ENCODE measurements around the gene KDM2A. TPM values are rescaled to one million over a fixed set of nuclear protein-coding genes. Genes with fewer than 3 reads are reported as not detected.

The KDM2A gene
- total RNA-seq, 4 donors from 2014 or later: 34.8 to 55.0 (median 44.9) TPM

DNA sequence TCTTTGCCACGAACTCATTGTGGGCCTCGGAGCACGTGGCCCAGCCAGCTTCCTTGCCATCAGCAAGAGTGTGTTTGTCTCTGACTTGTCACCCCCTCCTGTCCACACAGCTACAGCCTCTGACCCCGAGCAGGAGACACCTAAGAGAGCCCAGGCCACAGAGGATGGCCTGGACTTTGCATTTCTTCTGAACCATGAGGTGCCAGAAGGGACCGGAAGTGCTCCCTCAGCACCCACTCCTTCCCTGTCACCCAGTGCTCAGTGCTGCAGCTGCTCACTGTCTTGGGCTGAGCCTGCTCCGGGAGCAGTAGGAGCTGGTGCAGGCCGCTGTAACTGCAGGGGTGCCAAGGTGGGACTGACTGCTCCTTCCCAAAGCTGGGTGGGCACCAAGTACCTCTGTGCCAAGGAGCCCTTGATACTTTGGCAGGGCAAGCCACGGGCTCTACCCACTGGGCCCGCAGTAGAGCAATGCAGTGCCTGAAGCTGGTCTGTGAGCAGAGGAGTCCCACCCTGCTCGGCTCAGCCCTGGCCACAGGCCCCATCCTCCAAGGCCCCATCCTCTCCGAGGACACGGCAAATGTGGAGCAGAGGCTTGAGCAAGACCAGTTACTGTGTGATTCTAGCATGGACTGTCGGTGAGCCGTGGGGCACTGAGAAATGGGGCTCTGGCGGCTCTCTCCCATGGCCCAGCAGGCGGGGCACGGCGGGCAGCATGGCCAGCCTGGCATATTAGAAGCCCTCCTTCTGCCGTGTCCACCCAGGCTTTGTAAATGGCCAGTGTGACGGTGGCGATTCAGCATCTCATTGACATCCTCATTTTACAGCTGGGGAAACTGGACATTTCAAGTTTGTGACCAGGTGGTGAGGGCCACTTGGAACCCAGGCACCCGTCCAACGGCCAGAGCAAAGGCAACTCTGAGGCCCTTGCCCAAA lies 153.5 kb downstream of the KDM2A start:
- ATAC-seq: no peak
- Histone ChIP-seq H3K27ac (peak overlapping the region; percentile 47 to 89 (median 83)), H3K27me3 (no peaks in the 10 kb centered on the region), H3K4me3 (no peak overlapping the region), H3K9me3 (no peaks in the 10 kb centered on the region), H3K4me1 (peaks cover 94 to 99% of the 10 kb centered on the region in 2 donors), H3K36me3 (peaks cover 0 to 6% of the 10 kb centered on the region in 2 donors)
- intact Hi-C loops (cut with DNase I; ENCODE audit: low total_unique reads): no loop called here
- in situ Hi-C loops (cut with MboI; ENCODE audit: low sequenced_read_pairs in 4 of 4): no loop called here
- TF ChIP-seq POLR2A (IDR thresholded peaks at IDR 0.05): no peak
- TF ChIP-seq, protein P1, sequence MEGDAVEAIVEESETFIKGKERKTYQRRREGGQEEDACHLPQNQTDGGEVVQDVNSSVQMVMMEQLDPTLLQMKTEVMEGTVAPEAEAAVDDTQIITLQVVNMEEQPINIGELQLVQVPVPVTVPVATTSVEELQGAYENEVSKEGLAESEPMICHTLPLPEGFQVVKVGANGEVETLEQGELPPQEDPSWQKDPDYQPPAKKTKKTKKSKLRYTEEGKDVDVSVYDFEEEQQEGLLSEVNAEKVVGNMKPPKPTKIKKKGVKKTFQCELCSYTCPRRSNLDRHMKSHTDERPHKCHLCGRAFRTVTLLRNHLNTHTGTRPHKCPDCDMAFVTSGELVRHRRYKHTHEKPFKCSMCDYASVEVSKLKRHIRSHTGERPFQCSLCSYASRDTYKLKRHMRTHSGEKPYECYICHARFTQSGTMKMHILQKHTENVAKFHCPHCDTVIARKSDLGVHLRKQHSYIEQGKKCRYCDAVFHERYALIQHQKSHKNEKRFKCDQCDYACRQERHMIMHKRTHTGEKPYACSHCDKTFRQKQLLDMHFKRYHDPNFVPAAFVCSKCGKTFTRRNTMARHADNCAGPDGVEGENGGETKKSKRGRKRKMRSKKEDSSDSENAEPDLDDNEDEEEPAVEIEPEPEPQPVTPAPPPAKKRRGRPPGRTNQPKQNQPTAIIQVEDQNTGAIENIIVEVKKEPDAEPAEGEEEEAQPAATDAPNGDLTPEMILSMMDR (IDR thresholded peaks at IDR 0.05 in 4 of 5, conservative IDR thresholded peaks at IDR 0.05 in 1 of 5): no peak
- peak in 1 of 2 donors; percentile 14 for DNase-seq

DNA sequence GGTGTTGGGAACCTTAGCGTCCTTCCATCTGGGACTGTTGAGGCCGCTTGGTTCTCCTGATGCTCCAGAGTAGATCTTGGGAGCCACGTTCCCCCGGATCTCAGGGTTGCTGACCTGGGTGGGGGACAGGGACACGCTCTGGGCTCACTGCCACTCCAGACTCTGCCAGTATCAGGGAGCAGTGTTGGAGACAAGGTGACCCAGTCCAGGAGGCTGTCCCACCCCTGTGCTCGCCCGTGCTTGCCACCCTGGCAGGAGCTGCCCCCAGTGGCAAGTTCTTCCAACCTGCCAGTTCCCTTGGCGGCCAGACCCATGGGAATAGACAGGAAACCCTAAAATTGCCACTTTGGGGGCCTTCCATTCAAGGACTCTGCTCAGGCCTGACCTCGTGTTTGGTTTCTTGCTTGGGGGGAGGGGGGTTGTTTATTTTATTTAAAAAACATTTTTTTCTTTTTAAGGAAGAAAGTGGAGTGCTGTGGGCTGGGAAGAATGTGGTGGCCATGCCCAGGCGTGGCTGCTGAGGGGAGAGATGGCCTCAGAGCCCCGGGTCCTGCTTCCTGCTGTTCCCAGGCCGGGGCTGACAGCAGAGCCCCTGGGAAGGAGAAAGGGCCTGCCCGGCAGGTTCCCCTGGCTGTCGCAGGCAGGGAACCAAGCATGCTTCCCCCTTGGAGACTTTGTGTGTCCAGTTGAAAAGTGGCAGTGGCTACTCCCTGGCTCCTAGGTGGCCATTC lies 154.4 kb downstream of the KDM2A start:
- ATAC-seq (no peak), DNase-seq (peak in 1 of 2 donors; percentile 21)
- intact Hi-C loops (cut with DNase I; ENCODE audit: low total_unique reads): no loop called here
- in situ Hi-C loops (cut with MboI; ENCODE audit: low sequenced_read_pairs in 4 of 4): no loop called here
- Histone ChIP-seq H3K27ac (peak overlapping the region; percentile 10 to 89 (median 83)), H3K4me1 (peaks cover 94 to 98% of the 10 kb centered on the region in 2 donors), H3K36me3 (no peaks in the 10 kb centered on the region), H3K27me3 (no peaks in the 10 kb centered on the region), H3K9me3 (no peaks in the 10 kb centered on the region), H3K4me3 (no peak overlapping the region)
- TF ChIP-seq, protein P1 (IDR thresholded peaks at IDR 0.05 in 4 of 5, conservative IDR thresholded peaks at IDR 0.05 in 1 of 5): no peak
- no peak for TF ChIP-seq POLR2A (IDR thresholded peaks at IDR 0.05)

DNA sequence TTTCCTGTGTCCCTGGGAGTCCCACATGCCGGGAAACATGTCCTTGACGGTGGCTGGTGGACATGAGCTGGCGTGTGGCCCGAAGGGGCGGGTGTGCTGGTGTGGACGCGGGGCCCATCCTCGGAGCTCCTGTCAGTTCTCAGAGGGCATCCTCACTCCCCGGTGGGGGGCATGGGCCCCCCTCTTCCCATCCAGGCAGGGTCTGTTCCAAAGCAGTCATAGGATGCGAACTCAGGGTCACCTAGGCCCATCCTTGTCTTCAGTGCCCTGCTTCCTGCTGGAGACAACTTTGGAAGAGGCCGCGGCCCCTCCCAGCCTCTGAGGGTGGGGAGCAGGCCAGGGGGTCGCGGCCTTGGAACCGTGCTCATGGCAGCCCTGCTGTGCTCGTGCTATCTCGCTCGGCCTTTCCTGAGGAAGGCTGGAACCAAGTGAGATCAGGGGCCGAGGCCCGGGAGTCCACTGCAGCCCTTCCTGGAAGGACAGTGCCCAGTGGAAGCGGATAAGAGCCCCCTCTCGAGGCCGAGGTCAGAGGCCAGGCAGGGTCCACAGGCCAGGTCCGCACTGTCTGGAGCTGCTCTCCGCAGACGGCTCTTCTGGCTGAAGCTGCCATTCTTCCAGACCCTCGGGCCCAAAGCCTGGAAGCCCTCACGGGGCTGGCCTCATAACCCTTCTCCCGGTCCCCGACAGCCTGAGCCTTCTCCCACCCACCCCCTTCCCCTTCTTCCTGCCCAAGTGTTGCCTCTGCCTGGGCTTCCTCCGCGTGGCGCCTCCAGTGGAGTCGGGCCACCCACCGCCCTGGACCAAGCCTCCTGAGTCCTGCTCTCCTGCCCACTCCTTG lies 155.9 kb downstream of the KDM2A start:
- no peak for TF ChIP-seq POLR2A (IDR thresholded peaks at IDR 0.05)
- TF ChIP-seq, protein P1 (IDR thresholded peaks at IDR 0.05 in 4 of 5, conservative IDR thresholded peaks at IDR 0.05 in 1 of 5): no peak
- intact Hi-C loops (cut with DNase I; ENCODE audit: low total_unique reads): no loop called here
- no peaks in the 10 kb centered on the region for H3K9me3 ChIP-seq
- in situ Hi-C loops (cut with MboI; ENCODE audit: low sequenced_read_pairs in 4 of 4): loop anchor here in 1 of 4 donors (5.0 kb wide), 1 partner anchor 42 kb away; no protein-coding TSS in a partner anchor
- peak overlapping the region; percentile 65 to 89 (median 83) for H3K27ac ChIP-seq
- peaks cover 0 to 11% of the 10 kb centered on the region in 2 donors for H3K36me3 ChIP-seq
- ATAC-seq: no peak
- peaks cover 83 to 84% of the 10 kb centered on the region in 2 donors for H3K4me1 ChIP-seq
- peak in 1 of 2 donors; percentile 26 for DNase-seq
- peak overlapping the region in 1 of 4 donors; percentile 17 for H3K4me3 ChIP-seq
- H3K27me3 ChIP-seq: no peaks in the 10 kb centered on the region

All from gastrocnemius medialis (tissue), 4 donors.